ENCODE measurements around the gene GPATCH3.

The GPATCH3 gene

GRCh38 chr1:26941311-26941710 is 41.0 kb upstream of the GPATCH3 start:
- TF ChIP-seq EZH2 (IDR thresholded peaks at IDR 0.05) (no peak), FOXP2 (optimal IDR thresholded peaks at IDR 0.05; ENCODE audit: control extremely low read depth, extremely low read length, insufficient read depth) (no peak), POLR2AphosphoS5 (IDR thresholded peaks at IDR 0.05; ENCODE audit: borderline replicate concordance, low read depth, low read length) (no peak)
- Histone ChIP-seq H3K4me3 (no peak overlapping the region), H3K36me3 (ENCODE audit: insufficient read depth, low read length) (peaks cover 66% of the 10 kb centered on the region)

GRCh38 chr1:26938659-26939025 is 38.4 kb upstream of the GPATCH3 start:
- TF ChIP-seq POLR2AphosphoS5 (IDR thresholded peaks at IDR 0.05; ENCODE audit: borderline replicate concordance, low read depth, low read length) (no peak), FOXP2 (optimal IDR thresholded peaks at IDR 0.05; ENCODE audit: control extremely low read depth, extremely low read length, insufficient read depth) (no peak), EZH2 (IDR thresholded peaks at IDR 0.05) (no peak)
- Histone ChIP-seq H3K27ac (no peak overlapping the region), H3K9me3 (ENCODE audit: low read depth, low read length) (no peaks in the 10 kb centered on the region), H3K4me3 (no peak overlapping the region), H3K9ac (ENCODE audit: insufficient read length) (no peak overlapping the region), H3K36me3 (ENCODE audit: insufficient read depth, low read length) (peaks cover 63% of the 10 kb centered on the region)
- no peak for DNase-seq (ENCODE audit: low read depth, low spot score)

More at GRCh38 chr1:26941311-26941710, 41.0 kb upstream of the GPATCH3 start:
- Histone ChIP-seq H3K9ac (ENCODE audit: insufficient read length) (no peak overlapping the region), H3K27ac (no peak overlapping the region), H3K9me3 (ENCODE audit: low read depth, low read length) (no peaks in the 10 kb centered on the region)
- DNase-seq (ENCODE audit: low read depth, low spot score), result no peak

GRCh38 chr1:26938004-26938658 is 37.9 kb upstream of the GPATCH3 start:
- no peak overlapping the region for H3K27ac ChIP-seq
- no peak overlapping the region for H3K9ac ChIP-seq (ENCODE audit: insufficient read length)
- no peaks in the 10 kb centered on the region for H3K9me3 ChIP-seq (ENCODE audit: low read depth, low read length)
- H3K4me3 ChIP-seq, result no peak overlapping the region
- no peak for DNase-seq (ENCODE audit: low read depth, low spot score)
- TF ChIP-seq FOXP2 (optimal IDR thresholded peaks at IDR 0.05; ENCODE audit: control extremely low read depth, extremely low read length, insufficient read depth) (no peak), EZH2 (IDR thresholded peaks at IDR 0.05) (no peak), POLR2AphosphoS5 (IDR thresholded peaks at IDR 0.05; ENCODE audit: borderline replicate concordance, low read depth, low read length) (no peak)
- peaks cover 62% of the 10 kb centered on the region for H3K36me3 ChIP-seq (ENCODE audit: insufficient read depth, low read length)

DNA sequence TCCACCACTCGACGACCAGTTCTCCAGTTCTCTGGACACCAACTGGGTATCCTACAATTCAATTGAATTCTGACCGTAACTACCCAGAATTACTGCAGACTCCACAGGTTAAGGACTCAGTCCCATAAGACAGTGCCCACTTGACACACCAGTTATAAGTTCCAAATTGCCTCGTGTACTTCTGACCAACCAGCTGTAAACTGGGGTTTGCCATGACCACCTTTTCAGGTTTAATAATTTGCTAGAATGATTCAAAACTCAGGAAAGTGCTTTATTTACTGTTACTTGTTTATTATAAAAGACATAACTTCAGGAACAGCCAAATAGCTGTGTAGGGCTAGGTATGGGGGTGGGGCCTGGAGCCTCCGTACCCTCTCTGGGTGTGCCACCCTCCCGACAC is 36.6 kb upstream of the GPATCH3 start:
- H3K9me3 ChIP-seq (ENCODE audit: low read depth, low read length), result no peaks in the 10 kb centered on the region
- DNase-seq (ENCODE audit: low read depth, low spot score), result no peak
- H3K4me3 ChIP-seq, result no peak overlapping the region
- TF ChIP-seq POLR2AphosphoS5 (IDR thresholded peaks at IDR 0.05; ENCODE audit: borderline replicate concordance, low read depth, low read length), result no peak
- no peak for TF ChIP-seq FOXP2 (optimal IDR thresholded peaks at IDR 0.05; ENCODE audit: control extremely low read depth, extremely low read length, insufficient read depth)
- TF ChIP-seq EZH2 (IDR thresholded peaks at IDR 0.05), result no peak
- H3K36me3 ChIP-seq (ENCODE audit: insufficient read depth, low read length), result peaks cover 60% of the 10 kb centered on the region
- no peak overlapping the region for H3K9ac ChIP-seq (ENCODE audit: insufficient read length)
- H3K27ac ChIP-seq, result no peak overlapping the region

DNA sequence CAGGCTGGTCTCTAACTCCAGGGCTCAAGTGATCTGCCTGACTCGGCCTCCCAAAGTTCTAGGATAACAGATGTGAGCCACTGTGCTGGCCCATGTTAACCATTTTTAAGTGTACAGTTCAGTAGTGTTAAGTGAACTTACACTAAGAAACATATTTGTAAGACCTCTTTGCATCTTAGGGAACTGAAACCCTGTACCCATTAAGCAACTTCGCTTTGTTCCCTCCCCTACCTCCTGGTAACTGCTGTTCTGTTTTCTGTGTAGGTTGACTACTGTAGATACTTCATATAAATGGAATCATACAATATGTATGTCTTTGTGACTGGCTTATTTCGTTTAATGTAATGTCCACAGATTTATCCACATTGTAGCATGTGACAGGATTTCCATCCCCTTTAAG is 32.3 kb upstream of the GPATCH3 start:
- H3K9ac ChIP-seq (ENCODE audit: insufficient read length), result no peak overlapping the region
- TF ChIP-seq POLR2AphosphoS5 (IDR thresholded peaks at IDR 0.05; ENCODE audit: borderline replicate concordance, low read depth, low read length) (no peak), FOXP2 (optimal IDR thresholded peaks at IDR 0.05; ENCODE audit: control extremely low read depth, extremely low read length, insufficient read depth) (no peak), EZH2 (IDR thresholded peaks at IDR 0.05) (no peak)
- H3K36me3 ChIP-seq (ENCODE audit: insufficient read depth, low read length), result peaks cover 68% of the 10 kb centered on the region

GRCh38 chr1:26923711-26924110 is 23.4 kb upstream of the GPATCH3 start:
- Histone ChIP-seq H3K9ac (ENCODE audit: insufficient read length) (no peak overlapping the region), H3K36me3 (ENCODE audit: insufficient read depth, low read length) (peaks cover 53% of the 10 kb centered on the region), H3K4me3 (no peak overlapping the region), H3K27ac (no peak overlapping the region), H3K9me3 (ENCODE audit: low read depth, low read length) (no peaks in the 10 kb centered on the region)
- TF ChIP-seq POLR2AphosphoS5 (IDR thresholded peaks at IDR 0.05; ENCODE audit: borderline replicate concordance, low read depth, low read length) (no peak), EZH2 (IDR thresholded peaks at IDR 0.05) (no peak), FOXP2 (optimal IDR thresholded peaks at IDR 0.05; ENCODE audit: control extremely low read depth, extremely low read length, insufficient read depth) (no peak)
- DNase-seq (ENCODE audit: low read depth, low spot score), result no peak

More for the DNA sequence above, 32.3 kb upstream of the GPATCH3 start:
- DNase-seq (ENCODE audit: low read depth, low spot score), result no peak
- Histone ChIP-seq H3K4me3 (no peak overlapping the region), H3K9me3 (ENCODE audit: low read depth, low read length) (no peaks in the 10 kb centered on the region), H3K27ac (no peak overlapping the region)

- TF ChIP-seq FOXP2 (optimal IDR thresholded peaks at IDR 0.05; ENCODE audit: control extremely low read depth, extremely low read length, insufficient read depth), result no peak
- TF ChIP-seq EZH2 (IDR thresholded peaks at IDR 0.05), result no peak
- no peak for TF ChIP-seq POLR2AphosphoS5 (IDR thresholded peaks at IDR 0.05; ENCODE audit: borderline replicate concordance, low read depth, low read length)
- H3K9me3 ChIP-seq (ENCODE audit: low read depth, low read length), result no peaks in the 10 kb centered on the region
- H3K9ac ChIP-seq (ENCODE audit: insufficient read length), result peak overlapping the region; percentile 94
- H3K4me3 ChIP-seq, result peak overlapping the region; percentile 96
- no peak overlapping the region for H3K27ac ChIP-seq
- DNase-seq (ENCODE audit: low read depth, low spot score), result no peak
- peaks cover 45% of the 10 kb centered on the region for H3K36me3 ChIP-seq (ENCODE audit: insufficient read depth, low read length)
These were observed 22.6 kb upstream of the GPATCH3 start for GRCh38 chr1:26922901-26923300.

GRCh38 chr1:26922431-26922729 is 22.1 kb upstream of the GPATCH3 start:
- Histone ChIP-seq H3K9me3 (ENCODE audit: low read depth, low read length) (no peaks in the 10 kb centered on the region), H3K36me3 (ENCODE audit: insufficient read depth, low read length) (peaks cover 40% of the 10 kb centered on the region), H3K9ac (ENCODE audit: insufficient read length) (peak overlapping the region; percentile 94), H3K27ac (no peak overlapping the region), H3K4me3 (peak overlapping the region; percentile 96)
- no peak for DNase-seq (ENCODE audit: low read depth, low spot score)
- TF ChIP-seq FOXP2 (optimal IDR thresholded peaks at IDR 0.05; ENCODE audit: control extremely low read depth, extremely low read length, insufficient read depth) (no peak), POLR2AphosphoS5 (IDR thresholded peaks at IDR 0.05; ENCODE audit: borderline replicate concordance, low read depth, low read length) (no peak), EZH2 (IDR thresholded peaks at IDR 0.05) (no peak)

Data from SK-N-MC (cell line).